ENCODE results near the gene KRT20.

GRCh38 chr17:40884708-40885512 lies at the start of gene KRT20:
- TF ChIP-seq POLR2A (IDR thresholded peaks at IDR 0.05) (no peak), CTCF (IDR thresholded peaks at IDR 0.05) (no peak), EP300 (IDR thresholded peaks at IDR 0.05) (no peak)
